CD4-positive, alpha-beta T cell (primary cell): ENCODE measurements around the gene SLC35G2. TPM values are rescaled to one million over a fixed set of nuclear protein-coding genes. Genes with fewer than 3 reads are reported as not detected.

Experiments used
- ATAC-seq: fragments of 200-7000 bp; cut with Tn5 transposase; one replicate; pipeline ENCODE4 v1.10.0; 2022; ENCODE audit warnings: mild to moderate bottlenecking; ENCODE audit not compliant: poor library complexity
- CTCF ChIA-PET: fragments of 350-600 bp; sonication (Branson Sonifier 250); formaldehyde crosslinking; loops from one replicate; lab custom pipeline; 2021; ENCODE audit warnings: antibody characterized with exemption, inconsistent platforms; lab: Charles Lee
- POLR2A ChIA-PET: fragments of 350-600 bp; sonication (Branson Sonifier 250); formaldehyde crosslinking; loops from one replicate; lab custom pipeline; 2021; ENCODE audit warnings: antibody characterized with exemption, inconsistent platforms; lab: Charles Lee
- DNase-seq, 14 experiments: peaks; one replicate each; pipeline ENCODE4 v3.0.0-alpha.2; 2013 to 2020; ENCODE audit warnings: mixed read lengths in 2 of 14
- H3K27ac ChIP-seq, 2 donors: one replicate each; pipeline versions ENCODE4 v1.5.1 to v1.7.0; 2013; ENCODE audit warnings: low read length in 2 of 2, low read depth in 1 of 2, mild to moderate bottlenecking in 1 of 2
- H3K27me3 ChIP-seq, 2 experiments: 1 replicate in 1 of 2; 2 replicates in 1 of 2; pipeline versions ENCODE4 v1.6.1 to v1.7.0; 2013; ENCODE audit warnings: low read length in 2 of 2, control low read depth in 1 of 2, mild to moderate bottlenecking in 1 of 2, moderate library complexity in 1 of 2; ENCODE audit not compliant: insufficient read depth in 2 of 2, control insufficient read depth in 1 of 2
- H3K36me3 ChIP-seq: one replicate; pipeline ENCODE4 v1.6.1; 2013; ENCODE audit warnings: low read length, control low read depth; ENCODE audit not compliant: insufficient read depth
- H3K4me1 ChIP-seq: one replicate; pipeline ENCODE4 v1.6.1; 2013; ENCODE audit warnings: low read length, control low read depth; ENCODE audit not compliant: insufficient read depth
- H3K4me3 ChIP-seq: one replicate; pipeline ENCODE4 v1.5.1; 2013; ENCODE audit warnings: mild to moderate bottlenecking, low read length, moderate library complexity
- H3K9me3 ChIP-seq, 2 experiments: 1 replicate in 1 of 2; 2 replicates in 1 of 2; pipeline versions ENCODE4 v1.6.1 to v1.7.0; 2013; ENCODE audit warnings: low read length in 2 of 2, mild to moderate bottlenecking in 2 of 2, control low read depth in 1 of 2, moderate library complexity in 1 of 2; ENCODE audit not compliant: control insufficient read depth in 1 of 2, insufficient read depth in 1 of 2
- H3K27ac Mint-ChIP-seq: one replicate; pipeline ENCODE4 v1.8.0; 2020; ENCODE audit warnings: mixed read lengths
- H3K27me3 Mint-ChIP-seq: one replicate; pipeline ENCODE4 v1.8.0; 2021; ENCODE audit warnings: mixed read lengths
- H3K36me3 Mint-ChIP-seq: one replicate; pipeline ENCODE4 v1.8.0; 2021; ENCODE audit warnings: low read depth, mixed read lengths
- H3K4me1 Mint-ChIP-seq: one replicate; pipeline ENCODE4 v1.8.0; 2021; ENCODE audit warnings: low read depth, mixed read lengths
- H3K4me3 Mint-ChIP-seq: one replicate; pipeline ENCODE4 v1.8.0; 2020; ENCODE audit warnings: mild to moderate bottlenecking, mixed read lengths
- H3K9me3 Mint-ChIP-seq: one replicate; pipeline ENCODE4 v1.8.0; 2020; ENCODE audit warnings: mixed read lengths
- intact Hi-C, 2 experiments: fragments of 100-400 bp; cut with DNase I in 1 of 2; cut with micrococcal nuclease in 1 of 2; formaldehyde crosslinking; loops; one replicate each; pipeline versions ENCODE4 v1.15.1 to v1.9.0; 2023 to 2025; cut with DNase I, micrococcal nuclease
- total RNA-seq, 174 experiments: library from RNA in 2 of 174; stranded (reverse) in 2 of 174; gene quantifications; one replicate each; pipeline ENCODE4 v1.2.3 and lab custom pipeline; 2021 to 2026
- TF ChIP-seq, protein P1 (sequence below): fragments of 200-600 bp; IDR thresholded peaks from one replicate; pipeline ENCODE4 v1.8.0; 2022; ENCODE audit warnings: antibody characterized with exemption, mild to moderate bottlenecking

The SLC35G2 gene
- total RNA-seq, 2 experiments from 2014 or later, result 0.14 TPM; not detected in 1

DNA sequence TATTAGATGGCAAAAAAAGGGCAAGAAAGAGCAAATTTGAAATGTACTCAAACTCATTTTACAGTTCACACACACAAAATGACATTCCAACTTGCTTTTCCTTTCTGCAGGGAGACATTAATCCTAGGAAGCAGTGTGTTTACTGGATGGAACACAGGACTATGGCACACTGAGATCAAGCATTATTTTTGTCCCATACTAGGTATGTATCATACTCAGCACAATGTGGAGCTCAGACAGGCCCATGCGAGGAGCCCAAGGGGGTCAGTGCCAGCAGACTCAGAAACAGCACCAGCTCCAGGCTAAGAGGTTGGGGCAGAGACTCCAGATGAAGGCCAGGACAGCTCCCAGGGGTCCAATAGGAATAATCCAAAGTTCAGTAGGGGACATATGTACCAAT is 30.8 kb upstream of the SLC35G2 start:
- Histone ChIP-seq H3K4me3 (no peak overlapping the region), H3K27me3 (no peaks in the 10 kb centered on the region), H3K9me3 (no peaks in the 10 kb centered on the region), H3K4me1 (peaks cover 4% of the 10 kb centered on the region), H3K27ac (no peak overlapping the region), H3K36me3 (no peaks in the 10 kb centered on the region)
- Mint-ChIP-seq H3K36me3 (no peaks in the 10 kb centered on the region), H3K4me1 (peaks cover 12% of the 10 kb centered on the region), H3K27ac (no peak overlapping the region), H3K27me3 (no peaks in the 10 kb centered on the region), H3K9me3 (no peaks in the 10 kb centered on the region), H3K4me3 (no peak overlapping the region)
- ChIA-PET POLR2A (no interaction called here), CTCF (no interaction called here)
- ATAC-seq, result no peak
- intact Hi-C loops, result no loop called here
- TF ChIP-seq, protein P1, sequence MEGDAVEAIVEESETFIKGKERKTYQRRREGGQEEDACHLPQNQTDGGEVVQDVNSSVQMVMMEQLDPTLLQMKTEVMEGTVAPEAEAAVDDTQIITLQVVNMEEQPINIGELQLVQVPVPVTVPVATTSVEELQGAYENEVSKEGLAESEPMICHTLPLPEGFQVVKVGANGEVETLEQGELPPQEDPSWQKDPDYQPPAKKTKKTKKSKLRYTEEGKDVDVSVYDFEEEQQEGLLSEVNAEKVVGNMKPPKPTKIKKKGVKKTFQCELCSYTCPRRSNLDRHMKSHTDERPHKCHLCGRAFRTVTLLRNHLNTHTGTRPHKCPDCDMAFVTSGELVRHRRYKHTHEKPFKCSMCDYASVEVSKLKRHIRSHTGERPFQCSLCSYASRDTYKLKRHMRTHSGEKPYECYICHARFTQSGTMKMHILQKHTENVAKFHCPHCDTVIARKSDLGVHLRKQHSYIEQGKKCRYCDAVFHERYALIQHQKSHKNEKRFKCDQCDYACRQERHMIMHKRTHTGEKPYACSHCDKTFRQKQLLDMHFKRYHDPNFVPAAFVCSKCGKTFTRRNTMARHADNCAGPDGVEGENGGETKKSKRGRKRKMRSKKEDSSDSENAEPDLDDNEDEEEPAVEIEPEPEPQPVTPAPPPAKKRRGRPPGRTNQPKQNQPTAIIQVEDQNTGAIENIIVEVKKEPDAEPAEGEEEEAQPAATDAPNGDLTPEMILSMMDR, result no peak
- no peak for DNase-seq

DNA sequence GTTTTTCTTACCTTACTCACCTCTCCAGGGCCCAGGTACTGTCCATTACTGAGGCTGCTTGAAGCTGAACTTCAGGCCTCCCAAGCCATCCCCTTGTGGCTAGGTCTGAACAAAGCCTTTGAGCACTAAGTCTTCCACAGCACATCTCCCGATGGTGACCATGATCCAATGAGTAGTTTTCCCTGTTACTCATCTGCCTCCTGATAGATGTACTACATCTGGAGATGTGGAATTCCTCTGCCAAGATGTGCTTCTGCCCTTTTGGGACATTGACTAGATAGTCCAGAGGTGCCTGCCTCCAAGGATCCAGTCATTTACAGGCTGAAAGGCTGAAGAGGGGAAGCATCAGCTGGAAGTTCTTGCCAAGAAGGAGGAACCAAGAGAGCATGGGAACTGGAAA is 28.9 kb upstream of the SLC35G2 start:
- no peak overlapping the region for H3K4me3 ChIP-seq
- Mint-ChIP-seq H3K9me3 (no peaks in the 10 kb centered on the region), H3K36me3 (no peaks in the 10 kb centered on the region), H3K4me3 (no peak overlapping the region), H3K27me3 (peaks cover under 1% of the 10 kb centered on the region), H3K27ac (no peak overlapping the region), H3K4me1 (peaks cover 12% of the 10 kb centered on the region)
- CTCF ChIA-PET, result no interaction called here
- POLR2A ChIA-PET, result no interaction called here
- TF ChIP-seq, protein P1, result no peak
- H3K4me1 ChIP-seq, result peaks cover 4% of the 10 kb centered on the region
- H3K36me3 ChIP-seq, result no peaks in the 10 kb centered on the region
- no peak overlapping the region for H3K27ac ChIP-seq
- no peak for ATAC-seq
- no peaks in the 10 kb centered on the region for H3K9me3 ChIP-seq
- H3K27me3 ChIP-seq, result no peaks in the 10 kb centered on the region
- no peak for DNase-seq
- intact Hi-C loops, result no loop called here

GRCh38 chr3:136790786-136791185 is 28.1 kb upstream of the SLC35G2 start:
- H3K4me3 ChIP-seq, result no peak overlapping the region
- no peaks in the 10 kb centered on the region for H3K27me3 ChIP-seq
- Mint-ChIP-seq H3K4me3 (no peak overlapping the region), H3K27ac (no peak overlapping the region), H3K4me1 (peaks cover 12% of the 10 kb centered on the region), H3K36me3 (no peaks in the 10 kb centered on the region), H3K9me3 (no peaks in the 10 kb centered on the region), H3K27me3 (peaks cover 6% of the 10 kb centered on the region)
- intact Hi-C loops, result no loop called here
- DNase-seq (no peak), ATAC-seq (no peak)
- CTCF ChIA-PET, result no interaction called here
- no peaks in the 10 kb centered on the region for H3K9me3 ChIP-seq
- H3K4me1 ChIP-seq, result peaks cover 4% of the 10 kb centered on the region
- POLR2A ChIA-PET, result no interaction called here
- TF ChIP-seq, protein P1, result no peak
- no peak overlapping the region for H3K27ac ChIP-seq
- H3K36me3 ChIP-seq, result no peaks in the 10 kb centered on the region
